Skeletal muscle tissue (tissue), 1 donor: ENCODE results near the gene S100A14. TPM values are rescaled to one million over a fixed set of nuclear protein-coding genes. Genes with fewer than 3 reads are reported as not detected.

Experiments
- total RNA-seq: library from RNA; depleted of rRNA; stranded (reverse); fragments of >200 nt; gene quantifications from one replicate; pipeline ENCODE4 v1.2.3, GENCODE V29; 2014

Gene S100A14
- total RNA-seq, 1 donor from 2014 or later: not detected

Other genes starting within 250 kb of the S100A14 start
- gene S100A12, start 240.7 kb downstream of the S100A14 start, total RNA-seq: 23.0 TPM
- 67.3 TPM for gene S100A8, start 225.3 kb downstream of the S100A14 start, total RNA-seq
- gene S100A7A, start 199.8 kb downstream of the S100A14 start, total RNA-seq: not detected
- gene S100A7, start 155.7 kb downstream of the S100A14 start, total RNA-seq: not detected
- gene S100A6, start 80.3 kb downstream of the S100A14 start, total RNA-seq: 203 TPM
- not detected for gene S100A5, start 75.4 kb downstream of the S100A14 start, total RNA-seq
- gene S100A4, start 70.5 kb downstream of the S100A14 start, total RNA-seq: 165 TPM
- gene S100A3, start 67.1 kb downstream of the S100A14 start, total RNA-seq: not detected
- gene S100A2, start 50.5 kb downstream of the S100A14 start, total RNA-seq: not detected
- gene S100A16, start 3.2 kb downstream of the S100A14 start, total RNA-seq: 36.0 TPM
- gene S100A13, start 11.2 kb upstream of the S100A14 start, total RNA-seq: 55.3 TPM
- 0.52 TPM for gene S100A1, start 12.1 kb upstream of the S100A14 start, total RNA-seq
- 46.4 TPM for gene CHTOP, start 17.7 kb upstream of the S100A14 start, total RNA-seq
- 56.4 TPM for gene SNAPIN, start 42.4 kb upstream of the S100A14 start, total RNA-seq
- gene ILF2, start 54.7 kb upstream of the S100A14 start, total RNA-seq: 148 TPM
- 11.5 TPM for gene NPR1, start 62.4 kb upstream of the S100A14 start, total RNA-seq
- gene INTS3, start 111.7 kb upstream of the S100A14 start, total RNA-seq: 24.0 TPM
- gene SLC27A3, start 159.1 kb upstream of the S100A14 start, total RNA-seq: 16.7 TPM